ENCODE data around the gene PPM1D.

GRCh38 chr17:60615840-60616239 is 15.8 kb downstream of the PPM1D start:
- TF ChIP-seq POLR2AphosphoS5 (IDR thresholded peaks at IDR 0.05) (no peak), POLR2A (IDR thresholded peaks at IDR 0.05) (no peak), CTCF (IDR thresholded peaks at IDR 0.05) (no peak)

Data from suprapubic skin (tissue), 4 donors.